ENCODE data around the gene CIART.
"Not testable (repeated sequence)": the region's sequence is repeated elsewhere in the genome, so short reads cannot be mapped to it uniquely, and the experiment has no call there.

CIART gene

GRCh38 chr1:150236614-150237100 lies 45.7 kb upstream of the CIART start:
- Histone ChIP-seq H3K9me3 (ENCODE audit: control insufficient read depth, low read length) (no peaks in the 10 kb centered on the region), H3K36me3 (ENCODE audit: control insufficient read depth in 1 of 2, insufficient read depth in 2 of 2, low read depth in 1 of 2, low read length in 2 of 2) (no peaks in the 10 kb centered on the region), H3K27ac (ENCODE audit: low read length, poor library complexity, severe bottlenecking) (peak overlapping the region; percentile 4), H4K91ac (ENCODE audit: low read length) (no peak overlapping the region), H2BK120ac (ENCODE audit: low read depth, low read length) (no peak overlapping the region), H3K23ac (ENCODE audit: low read length in 2 of 2) (peak overlapping the region in 1 of 2 experiments; percentile 14), H3K27me3 (ENCODE audit: control insufficient read depth in 1 of 2, insufficient read depth in 1 of 2, low read length in 2 of 2) (no peaks in the 10 kb centered on the region), H3K4me1 (ENCODE audit: control insufficient read depth, insufficient read depth, low read depth, low read length) (peaks cover 4% of the 10 kb centered on the region), H2AFZ (ENCODE audit: low read depth, low read length) (peak overlapping the region; percentile 7), H3K4me3 (ENCODE audit: insufficient read depth in 1 of 2, low read depth in 1 of 2, low read length in 2 of 2) (peak overlapping the region; percentile 49 to 95), H3K18ac (ENCODE audit: low read depth in 1 of 2, low read length in 2 of 2) (no peak overlapping the region), H2BK15ac (ENCODE audit: low read depth, poor library complexity, severe bottlenecking) (no peak overlapping the region), H3K79me1 (replicated peaks; ENCODE audit: low read length, poor library complexity, severe bottlenecking) (no peaks in the 10 kb centered on the region), H4K8ac (ENCODE audit: low read length) (peak overlapping the region; percentile 3), H2BK12ac (ENCODE audit: low read length in 2 of 2) (no peak overlapping the region), H3K14ac (ENCODE audit: low read length in 2 of 2) (no peak overlapping the region), H3K4ac (ENCODE audit: low read depth in 1 of 2, low read length in 2 of 2) (peak overlapping the region in 1 of 2 experiments; percentile 13), H3K4me2 (ENCODE audit: low read length, poor library complexity, severe bottlenecking) (peak overlapping the region; percentile 82), H2BK5ac (ENCODE audit: low read depth, low read length, poor library complexity, severe bottlenecking) (no peak overlapping the region), H3K9ac (ENCODE audit: low read length) (peak overlapping the region; percentile 99), H2AK5ac (ENCODE audit: low read length, severe bottlenecking) (no peak overlapping the region)
- no peak for DNase-seq
- 38% methylated on average over 10 of the region's 10 CpGs for WGBS

DNA sequence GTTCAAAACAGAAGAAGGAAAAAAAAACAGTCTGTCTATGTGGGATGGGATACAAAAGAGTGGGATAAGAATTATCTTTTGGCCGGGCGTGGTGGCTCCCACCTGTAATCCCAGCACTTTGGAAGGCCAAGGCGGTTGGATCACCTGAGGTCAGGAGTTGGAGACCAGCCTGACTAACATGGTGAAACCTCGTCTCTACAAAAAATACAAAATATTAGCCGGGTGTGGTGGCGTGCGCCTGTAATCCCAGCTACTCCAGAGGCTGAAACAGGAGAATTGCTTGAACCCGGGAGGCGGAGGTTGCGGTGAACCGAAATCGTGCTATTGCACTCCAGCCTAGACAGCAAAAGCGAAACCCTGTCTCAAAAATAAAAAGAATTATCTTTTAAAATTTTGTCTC lies 45.2 kb upstream of the CIART start:
- H2BK12ac ChIP-seq (ENCODE audit: low read length in 2 of 2); H4K8ac ChIP-seq (ENCODE audit: low read length); H2AK5ac ChIP-seq (ENCODE audit: low read length, severe bottlenecking); H3K23ac ChIP-seq (ENCODE audit: low read length in 2 of 2); H3K27ac ChIP-seq (ENCODE audit: low read length, poor library complexity, severe bottlenecking); H3K36me3 ChIP-seq (ENCODE audit: control insufficient read depth in 1 of 2, insufficient read depth in 2 of 2, low read depth in 1 of 2, low read length in 2 of 2); H4K91ac ChIP-seq (ENCODE audit: low read length); H3K4me2 ChIP-seq (ENCODE audit: low read length, poor library complexity, severe bottlenecking); H3K4ac ChIP-seq (ENCODE audit: low read depth in 1 of 2, low read length in 2 of 2); H3K4me1 ChIP-seq (ENCODE audit: control insufficient read depth, insufficient read depth, low read depth, low read length); H3K9me3 ChIP-seq (ENCODE audit: control insufficient read depth, low read length); H2BK5ac ChIP-seq (ENCODE audit: low read depth, low read length, poor library complexity, severe bottlenecking); H2BK120ac ChIP-seq (ENCODE audit: low read depth, low read length); H2BK15ac ChIP-seq (ENCODE audit: low read depth, poor library complexity, severe bottlenecking); H3K27me3 ChIP-seq (ENCODE audit: control insufficient read depth in 1 of 2, insufficient read depth in 1 of 2, low read length in 2 of 2); DNase-seq; H3K18ac ChIP-seq (ENCODE audit: low read depth in 1 of 2, low read length in 2 of 2); H2AFZ ChIP-seq (ENCODE audit: low read depth, low read length); H3K14ac ChIP-seq (ENCODE audit: low read length in 2 of 2); H3K79me1 ChIP-seq (replicated peaks; ENCODE audit: low read length, poor library complexity, severe bottlenecking): not testable (repeated sequence)
- Histone ChIP-seq H3K9ac (ENCODE audit: low read length) (peak overlapping the region; percentile 99), H3K4me3 (ENCODE audit: insufficient read depth in 1 of 2, low read depth in 1 of 2, low read length in 2 of 2) (peak overlapping the region in 1 of 2 experiments; percentile 95)
- WGBS, result 95% methylated on average over 13 of the region's 13 CpGs

DNA sequence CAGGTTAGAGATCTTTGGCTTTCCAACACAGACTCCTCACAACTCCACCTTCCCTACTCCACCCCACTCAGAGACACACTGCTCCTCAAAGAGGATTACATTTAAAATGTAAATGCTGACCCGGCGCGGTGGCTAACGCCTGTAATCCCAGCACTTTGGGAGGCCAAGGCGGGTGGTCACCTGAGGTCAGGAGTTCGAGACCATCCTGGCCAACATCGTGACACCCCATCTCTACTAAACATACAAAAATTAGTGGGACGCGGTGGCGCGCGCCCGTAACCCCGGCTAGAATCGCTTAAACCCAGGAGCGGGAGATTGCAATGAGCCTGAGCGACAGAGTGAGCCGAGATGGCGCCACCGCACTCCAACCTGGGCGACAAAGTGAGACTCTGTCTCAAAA lies 44.6 kb upstream of the CIART start:
- no peak overlapping the region for H3K23ac ChIP-seq (ENCODE audit: low read length in 2 of 2)
- no peaks in the 10 kb centered on the region for H3K36me3 ChIP-seq (ENCODE audit: control insufficient read depth in 1 of 2, insufficient read depth in 2 of 2, low read depth in 1 of 2, low read length in 2 of 2)
- no peak overlapping the region for H2AFZ ChIP-seq (ENCODE audit: low read depth, low read length)
- DNase-seq, result no peak
- no peak overlapping the region for H3K18ac ChIP-seq (ENCODE audit: low read depth in 1 of 2, low read length in 2 of 2)
- H3K4me1 ChIP-seq (ENCODE audit: control insufficient read depth, insufficient read depth, low read depth, low read length), result peaks cover 4% of the 10 kb centered on the region
- H3K9me3 ChIP-seq (ENCODE audit: control insufficient read depth, low read length), result no peaks in the 10 kb centered on the region
- no peak overlapping the region for H3K4me2 ChIP-seq (ENCODE audit: low read length, poor library complexity, severe bottlenecking)
- H4K8ac ChIP-seq (ENCODE audit: low read length), result no peak overlapping the region
- H3K14ac ChIP-seq (ENCODE audit: low read length in 2 of 2), result no peak overlapping the region
- H2AK5ac ChIP-seq (ENCODE audit: low read length, severe bottlenecking), result no peak overlapping the region
- no peaks in the 10 kb centered on the region for H3K27me3 ChIP-seq (ENCODE audit: control insufficient read depth in 1 of 2, insufficient read depth in 1 of 2, low read length in 2 of 2)
- no peaks in the 10 kb centered on the region for H3K79me1 ChIP-seq (replicated peaks; ENCODE audit: low read length, poor library complexity, severe bottlenecking)
- H2BK5ac ChIP-seq (ENCODE audit: low read depth, low read length, poor library complexity, severe bottlenecking), result no peak overlapping the region
- no peak overlapping the region for H2BK12ac ChIP-seq (ENCODE audit: low read length in 2 of 2)
- no peak overlapping the region for H3K4ac ChIP-seq (ENCODE audit: low read depth in 1 of 2, low read length in 2 of 2)
- no peak overlapping the region for H3K27ac ChIP-seq (ENCODE audit: low read length, poor library complexity, severe bottlenecking)
- no peak overlapping the region for H3K9ac ChIP-seq (ENCODE audit: low read length)
- H2BK15ac ChIP-seq (ENCODE audit: low read depth, poor library complexity, severe bottlenecking), result no peak overlapping the region
- no peak overlapping the region for H3K4me3 ChIP-seq (ENCODE audit: insufficient read depth in 1 of 2, low read depth in 1 of 2, low read length in 2 of 2)
- H2BK120ac ChIP-seq (ENCODE audit: low read depth, low read length), result no peak overlapping the region
- over 99% methylated on average over 19 of the region's 21 CpGs for WGBS
- no peak overlapping the region for H4K91ac ChIP-seq (ENCODE audit: low read length)

DNA sequence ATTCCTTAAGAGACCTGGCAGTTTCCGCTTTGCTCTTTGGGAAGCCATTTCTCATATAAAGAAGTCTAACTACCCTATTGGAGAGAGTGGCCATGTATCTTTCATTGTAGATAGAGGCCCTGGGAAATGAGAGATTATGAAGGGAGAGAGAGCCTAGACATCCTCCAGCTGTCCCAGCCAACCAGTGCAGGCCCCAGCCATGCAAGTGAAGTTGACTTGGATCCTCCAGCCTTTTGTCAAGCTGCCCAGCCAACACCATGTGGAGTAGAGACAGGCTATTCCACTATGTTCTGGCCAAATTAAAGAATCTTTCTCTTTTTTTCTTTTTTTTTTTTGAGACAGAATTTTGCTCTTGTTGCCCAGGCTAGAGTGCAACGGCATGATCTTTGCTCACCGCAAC lies 39.4 kb upstream of the CIART start:
- H2AK5ac ChIP-seq (ENCODE audit: low read length, severe bottlenecking), result no peak overlapping the region
- DNase-seq, result no peak
- H3K27ac ChIP-seq (ENCODE audit: low read length, poor library complexity, severe bottlenecking), result no peak overlapping the region
- H3K23ac ChIP-seq (ENCODE audit: low read length in 2 of 2), result no peak overlapping the region
- no peak overlapping the region for H3K4me2 ChIP-seq (ENCODE audit: low read length, poor library complexity, severe bottlenecking)
- no peak overlapping the region for H2BK12ac ChIP-seq (ENCODE audit: low read length in 2 of 2)
- H3K18ac ChIP-seq (ENCODE audit: low read depth in 1 of 2, low read length in 2 of 2), result no peak overlapping the region
- no peak overlapping the region for H4K8ac ChIP-seq (ENCODE audit: low read length)
- no peak overlapping the region for H4K91ac ChIP-seq (ENCODE audit: low read length)
- H2BK5ac ChIP-seq (ENCODE audit: low read depth, low read length, poor library complexity, severe bottlenecking), result no peak overlapping the region
- H3K4me1 ChIP-seq (ENCODE audit: control insufficient read depth, insufficient read depth, low read depth, low read length), result no peaks in the 10 kb centered on the region
- no peak overlapping the region for H2BK120ac ChIP-seq (ENCODE audit: low read depth, low read length)
- no peaks in the 10 kb centered on the region for H3K79me1 ChIP-seq (replicated peaks; ENCODE audit: low read length, poor library complexity, severe bottlenecking)
- no peaks in the 10 kb centered on the region for H3K36me3 ChIP-seq (ENCODE audit: control insufficient read depth in 1 of 2, insufficient read depth in 2 of 2, low read depth in 1 of 2, low read length in 2 of 2)
- no peak overlapping the region for H3K4me3 ChIP-seq (ENCODE audit: insufficient read depth in 1 of 2, low read depth in 1 of 2, low read length in 2 of 2)
- no peak overlapping the region for H2AFZ ChIP-seq (ENCODE audit: low read depth, low read length)
- 96% methylated on average over 3 of the region's 3 CpGs for WGBS
- no peaks in the 10 kb centered on the region for H3K9me3 ChIP-seq (ENCODE audit: control insufficient read depth, low read length)
- no peak overlapping the region for H2BK15ac ChIP-seq (ENCODE audit: low read depth, poor library complexity, severe bottlenecking)
- no peak overlapping the region for H3K9ac ChIP-seq (ENCODE audit: low read length)
- H3K4ac ChIP-seq (ENCODE audit: low read depth in 1 of 2, low read length in 2 of 2), result no peak overlapping the region
- H3K27me3 ChIP-seq (ENCODE audit: control insufficient read depth in 1 of 2, insufficient read depth in 1 of 2, low read length in 2 of 2), result no peaks in the 10 kb centered on the region
- H3K14ac ChIP-seq (ENCODE audit: low read length in 2 of 2), result no peak overlapping the region
